ENCODE results near the gene PTPN4. TPM values are rescaled to one million over a fixed set of nuclear protein-coding genes. Genes with fewer than 3 reads are reported as not detected.

The PTPN4 gene
- total and polyA plus RNA-seq, 2 donors (not counting 3 experiments of a cell fraction or from before 2014, with no cell fraction given), result 6.8 to 29.6 TPM

DNA sequence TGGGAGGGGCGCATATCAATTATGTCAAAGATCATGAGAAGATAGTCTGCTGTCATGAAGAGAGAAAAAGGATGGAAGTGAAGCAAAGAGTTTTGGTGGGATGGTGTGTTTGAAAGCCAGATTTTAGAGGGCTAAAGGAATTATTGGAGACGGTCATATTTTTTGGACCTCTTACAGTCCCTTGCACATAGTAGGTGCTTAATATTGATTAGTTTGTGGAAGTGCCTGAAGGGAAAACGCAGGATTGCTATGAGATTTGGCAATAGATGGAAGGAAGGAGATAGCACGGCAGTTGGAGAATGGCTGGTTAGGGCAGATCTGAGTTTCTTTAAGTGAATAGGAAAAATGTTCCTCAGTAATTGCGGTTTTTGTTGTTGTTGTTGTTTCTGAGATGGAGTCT, 269.1 kb downstream of the PTPN4 start:
- no peaks in the 10 kb centered on the region for H3K36me3 ChIP-seq (ENCODE audit: control insufficient read depth in 2 of 2, extremely low read depth in 1 of 2, insufficient read depth in 2 of 2, low read length in 2 of 2)
- no peak overlapping the region for H3K27ac ChIP-seq (ENCODE audit: insufficient read depth, low read depth, low read length)
- H3K4me3 ChIP-seq (replicated peaks in 1 of 3; ENCODE audit: insufficient read depth in 1 of 3, low read depth in 1 of 3, low read length in 3 of 3), result no peak overlapping the region
- H3K79me2 ChIP-seq (ENCODE audit: control insufficient read depth, insufficient read depth, low read length), result no peaks in the 10 kb centered on the region
- dilution Hi-C loops (cut with MboI; ENCODE audit: extremely low pct_ligation_motif_present, low sequenced_read_pairs) (no loop called here), intact Hi-C loops (cut with micrococcal nuclease) (no loop called here)
- FAIRE-seq (no peak), DNase-seq (ENCODE audit: low read depth, low spot score) (no peak)
- H3K9me1 ChIP-seq (replicated peaks; ENCODE audit: control insufficient read depth, extremely low read depth, insufficient read depth, low read length), result no peaks in the 10 kb centered on the region
- no peaks in the 10 kb centered on the region for H3K9me3 ChIP-seq (replicated peaks; ENCODE audit: control insufficient read depth, insufficient read depth, low read length)
- no peaks in the 10 kb centered on the region for H4K20me1 ChIP-seq (replicated peaks; ENCODE audit: control insufficient read depth, extremely low read depth, insufficient read depth, low read length)
- BruUV-seq (replicated peaks), result no TSS peak
- ChIA-PET POLR2A (no interaction called here), CTCF (no interaction called here)
- H3K9ac ChIP-seq (replicated peaks; ENCODE audit: extremely low read depth, insufficient read depth, low read length), result no peak overlapping the region
- H3K4me1 ChIP-seq (ENCODE audit: control insufficient read depth, extremely low read depth, insufficient read depth, low read length), result no peaks in the 10 kb centered on the region
- no peak overlapping the region for H2AFZ ChIP-seq (ENCODE audit: low read depth, low read length)
- H3K4me2 ChIP-seq (ENCODE audit: insufficient read depth, low read length), result no peak overlapping the region
- TF ChIP-seq MAX (IDR thresholded peaks at IDR 0.05; ENCODE audit: insufficient read depth, insufficient read length) (no peak), POLR2A (IDR thresholded peaks at IDR 0.05; ENCODE audit: low read depth, low read length) (no peak), JUN (IDR thresholded peaks at IDR 0.05; ENCODE audit: borderline replicate concordance, insufficient read depth, insufficient read length, low read depth) (no peak), GATA2 (IDR thresholded peaks at IDR 0.05; ENCODE audit: insufficient read depth, insufficient read length, low read depth, low read length) (no peak), MYC (IDR thresholded peaks at IDR 0.05; ENCODE audit: low read depth, low read length) (no peak), EZH2 (IDR thresholded peaks at IDR 0.05; ENCODE audit: borderline replicate concordance, low read depth, low read length, severe bottlenecking) (no peak), POLR2AphosphoS5 (IDR thresholded peaks at IDR 0.05; ENCODE audit: insufficient read depth, low read depth, low read length) (no peak), FOS (IDR thresholded peaks at IDR 0.05; ENCODE audit: borderline replicate concordance, insufficient read depth, low read length) (no peak)
- TF ChIP-seq, protein P1, sequence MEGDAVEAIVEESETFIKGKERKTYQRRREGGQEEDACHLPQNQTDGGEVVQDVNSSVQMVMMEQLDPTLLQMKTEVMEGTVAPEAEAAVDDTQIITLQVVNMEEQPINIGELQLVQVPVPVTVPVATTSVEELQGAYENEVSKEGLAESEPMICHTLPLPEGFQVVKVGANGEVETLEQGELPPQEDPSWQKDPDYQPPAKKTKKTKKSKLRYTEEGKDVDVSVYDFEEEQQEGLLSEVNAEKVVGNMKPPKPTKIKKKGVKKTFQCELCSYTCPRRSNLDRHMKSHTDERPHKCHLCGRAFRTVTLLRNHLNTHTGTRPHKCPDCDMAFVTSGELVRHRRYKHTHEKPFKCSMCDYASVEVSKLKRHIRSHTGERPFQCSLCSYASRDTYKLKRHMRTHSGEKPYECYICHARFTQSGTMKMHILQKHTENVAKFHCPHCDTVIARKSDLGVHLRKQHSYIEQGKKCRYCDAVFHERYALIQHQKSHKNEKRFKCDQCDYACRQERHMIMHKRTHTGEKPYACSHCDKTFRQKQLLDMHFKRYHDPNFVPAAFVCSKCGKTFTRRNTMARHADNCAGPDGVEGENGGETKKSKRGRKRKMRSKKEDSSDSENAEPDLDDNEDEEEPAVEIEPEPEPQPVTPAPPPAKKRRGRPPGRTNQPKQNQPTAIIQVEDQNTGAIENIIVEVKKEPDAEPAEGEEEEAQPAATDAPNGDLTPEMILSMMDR (IDR thresholded peaks at IDR 0.05; ENCODE audit: extremely low read depth in 1 of 2, insufficient read depth in 1 of 2, low read depth in 1 of 2, low read length in 2 of 2), result no peak
- H3K27me3 ChIP-seq (ENCODE audit: control insufficient read depth in 2 of 2, insufficient read depth in 2 of 2, low read length in 2 of 2), result no peaks in the 10 kb centered on the region
